Epithelial cell of esophagus (primary cell): Measurements from ENCODE around the gene TPBG.
"Not testable (repeated sequence)": the region's sequence is repeated elsewhere in the genome, so short reads cannot be mapped to it uniquely, and the experiment has no call there.

Experiments
- DNase-seq: peaks from one replicate; pipeline ENCODE4 v3.0.0; 2010; ENCODE audit warnings: low read depth
- H3K4me3 ChIP-seq: 2 replicates; pipeline ENCODE4 v1.5.1; 2011; ENCODE audit warnings: mild to moderate bottlenecking, low read length, control low read depth
- TF ChIP-seq, protein P1 (sequence below): IDR thresholded peaks from 2 replicates; pipeline ENCODE4 v1.5.1; 2011; ENCODE audit warnings: low read depth, mild to moderate bottlenecking, low read length, control low read depth, inconsistent platforms; ENCODE audit not compliant: insufficient read depth; ENCODE audit errors: missing control alignments

TPBG gene

DNA sequence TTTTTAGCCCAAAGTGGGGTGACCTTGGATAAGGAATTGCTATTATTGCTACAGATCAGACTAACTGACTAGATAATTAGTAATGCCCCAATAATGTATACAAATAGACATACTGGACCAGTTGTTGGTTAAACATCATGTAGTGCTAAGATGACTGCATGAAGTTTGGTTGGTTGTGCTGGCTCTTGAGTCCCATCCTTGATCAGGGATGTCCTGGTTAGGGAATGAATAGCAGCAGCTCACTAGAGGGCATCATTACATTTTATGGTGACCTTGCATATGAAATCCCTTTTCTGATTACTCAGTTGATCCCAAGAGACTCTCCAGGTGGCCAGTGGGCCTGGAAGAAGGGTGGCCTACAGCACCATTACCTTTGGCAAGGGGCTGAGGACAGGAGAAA lies 10.9 kb downstream of the TPBG start:
- TF ChIP-seq, protein P1, sequence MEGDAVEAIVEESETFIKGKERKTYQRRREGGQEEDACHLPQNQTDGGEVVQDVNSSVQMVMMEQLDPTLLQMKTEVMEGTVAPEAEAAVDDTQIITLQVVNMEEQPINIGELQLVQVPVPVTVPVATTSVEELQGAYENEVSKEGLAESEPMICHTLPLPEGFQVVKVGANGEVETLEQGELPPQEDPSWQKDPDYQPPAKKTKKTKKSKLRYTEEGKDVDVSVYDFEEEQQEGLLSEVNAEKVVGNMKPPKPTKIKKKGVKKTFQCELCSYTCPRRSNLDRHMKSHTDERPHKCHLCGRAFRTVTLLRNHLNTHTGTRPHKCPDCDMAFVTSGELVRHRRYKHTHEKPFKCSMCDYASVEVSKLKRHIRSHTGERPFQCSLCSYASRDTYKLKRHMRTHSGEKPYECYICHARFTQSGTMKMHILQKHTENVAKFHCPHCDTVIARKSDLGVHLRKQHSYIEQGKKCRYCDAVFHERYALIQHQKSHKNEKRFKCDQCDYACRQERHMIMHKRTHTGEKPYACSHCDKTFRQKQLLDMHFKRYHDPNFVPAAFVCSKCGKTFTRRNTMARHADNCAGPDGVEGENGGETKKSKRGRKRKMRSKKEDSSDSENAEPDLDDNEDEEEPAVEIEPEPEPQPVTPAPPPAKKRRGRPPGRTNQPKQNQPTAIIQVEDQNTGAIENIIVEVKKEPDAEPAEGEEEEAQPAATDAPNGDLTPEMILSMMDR: no peak
- H3K4me3 ChIP-seq: no peak overlapping the region
- DNase-seq: no peak

DNA sequence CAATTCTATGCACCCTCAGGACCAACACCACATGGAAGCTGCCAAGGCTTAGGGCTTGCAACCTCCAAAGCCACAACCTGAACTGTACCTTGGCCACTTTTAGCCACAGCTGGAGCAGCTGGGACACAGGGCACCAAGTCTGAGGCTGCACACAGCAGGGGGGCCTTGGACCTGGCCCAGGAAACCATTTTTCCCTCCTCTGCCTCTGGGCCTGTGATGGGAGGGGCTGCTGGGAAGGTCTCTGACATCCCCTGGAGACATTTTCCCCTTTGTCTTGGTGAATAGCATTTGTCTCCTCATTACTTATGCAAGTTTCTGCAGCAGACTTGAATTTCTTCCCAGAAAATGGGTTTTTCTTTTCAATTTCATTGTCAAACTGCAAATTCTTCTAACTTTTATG lies 13.0 kb downstream of the TPBG start:
- TF ChIP-seq, protein P1: no peak
- DNase-seq: no peak

DNA sequence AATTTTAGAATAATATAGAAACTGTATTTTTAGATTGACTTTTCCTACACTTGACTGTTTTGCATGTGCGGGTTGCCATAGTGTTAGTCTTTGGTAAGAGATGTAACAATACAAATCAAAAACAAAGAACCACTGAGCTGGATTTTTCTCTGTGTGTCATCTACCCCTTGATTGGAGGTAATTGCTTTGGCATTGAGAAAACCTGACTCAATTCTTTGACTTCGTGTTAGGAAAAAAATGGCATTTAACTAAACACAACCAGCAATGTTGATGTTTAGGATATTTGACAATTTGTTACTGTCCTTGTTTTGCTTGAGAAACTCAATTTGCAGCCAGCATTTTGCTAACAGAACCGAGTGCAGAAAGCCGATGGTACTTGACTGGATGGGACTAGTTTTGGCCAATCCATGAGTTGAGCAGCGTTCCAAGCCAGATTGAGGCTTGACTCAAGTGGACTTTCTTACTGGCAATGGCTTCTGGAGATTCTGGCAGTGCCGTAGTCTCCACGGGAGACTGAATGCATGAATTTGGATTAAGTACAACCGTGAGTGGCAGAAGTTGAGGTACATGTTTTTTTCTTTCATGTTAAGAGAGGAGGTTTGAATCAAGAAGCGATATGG lies 17.1 kb downstream of the TPBG start:
- TF ChIP-seq, protein P1: no peak
- no peak overlapping the region for H3K4me3 ChIP-seq
- no peak for DNase-seq

More for the DNA sequence above, 13.0 kb downstream of the TPBG start:
- H3K4me3 ChIP-seq: no peak overlapping the region

DNA sequence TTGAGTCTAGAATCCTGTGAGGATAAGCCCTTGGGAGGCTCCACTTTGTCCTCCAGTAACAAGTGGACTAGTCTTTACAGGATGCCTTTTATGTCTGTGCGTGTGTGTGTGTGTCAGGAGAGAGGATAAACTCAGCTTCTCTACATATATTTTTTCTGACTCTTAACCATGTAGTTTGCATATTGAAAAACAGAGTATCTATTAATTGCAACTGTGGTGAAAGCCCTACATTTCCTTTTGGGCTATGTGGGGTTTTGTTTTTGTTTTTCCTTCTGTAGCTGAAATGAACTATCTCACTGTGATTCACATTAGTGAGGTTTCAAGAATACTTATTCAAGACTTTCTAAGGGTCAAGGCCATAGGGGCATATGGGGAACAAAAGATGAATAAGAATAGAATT lies 17.7 kb downstream of the TPBG start:
- TF ChIP-seq, protein P1: no peak
- DNase-seq: no peak
- no peak overlapping the region for H3K4me3 ChIP-seq

DNA sequence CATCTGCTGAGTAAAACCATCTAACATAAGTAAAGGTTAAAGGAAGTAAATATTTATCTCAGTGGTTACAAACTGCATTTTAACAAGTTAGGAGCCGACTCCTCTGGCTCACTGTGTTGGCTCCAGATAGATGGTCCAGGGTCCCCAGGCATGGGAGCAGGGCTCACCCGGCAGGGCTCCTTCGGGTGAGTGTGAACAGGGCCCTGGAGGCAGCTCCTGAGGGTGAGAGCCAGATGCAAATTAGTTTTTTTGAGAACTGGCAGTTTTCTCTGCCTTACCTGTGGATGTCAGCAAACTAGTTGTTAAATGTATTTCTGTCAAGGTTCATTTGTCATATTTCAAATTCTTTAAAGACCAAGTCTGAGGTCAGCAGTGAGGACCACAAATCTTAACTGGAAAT lies 21.5 kb downstream of the TPBG start:
- no peak for DNase-seq
- no peak overlapping the region for H3K4me3 ChIP-seq
- TF ChIP-seq, protein P1: no peak

DNA sequence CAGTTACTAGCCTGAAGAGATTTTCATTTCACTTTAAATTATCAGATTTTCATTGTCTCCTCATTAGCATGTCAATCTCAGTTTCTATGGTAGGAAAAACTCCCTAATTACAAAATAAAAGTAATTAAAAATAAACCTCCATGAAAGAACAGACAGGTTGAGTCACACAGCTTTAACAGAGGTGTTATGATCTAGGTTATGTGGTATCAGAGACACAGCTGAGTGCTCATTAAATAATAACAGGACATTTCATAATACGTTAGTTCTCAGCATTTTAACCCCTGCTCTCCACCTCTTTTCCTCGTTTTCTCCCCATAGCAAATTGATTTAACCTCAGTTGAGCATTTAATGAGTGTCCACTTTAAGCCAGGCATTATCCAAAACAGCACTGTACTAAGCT lies 21.9 kb downstream of the TPBG start:
- no peak overlapping the region for H3K4me3 ChIP-seq
- TF ChIP-seq, protein P1: no peak
- DNase-seq: peak; percentile 24

DNA sequence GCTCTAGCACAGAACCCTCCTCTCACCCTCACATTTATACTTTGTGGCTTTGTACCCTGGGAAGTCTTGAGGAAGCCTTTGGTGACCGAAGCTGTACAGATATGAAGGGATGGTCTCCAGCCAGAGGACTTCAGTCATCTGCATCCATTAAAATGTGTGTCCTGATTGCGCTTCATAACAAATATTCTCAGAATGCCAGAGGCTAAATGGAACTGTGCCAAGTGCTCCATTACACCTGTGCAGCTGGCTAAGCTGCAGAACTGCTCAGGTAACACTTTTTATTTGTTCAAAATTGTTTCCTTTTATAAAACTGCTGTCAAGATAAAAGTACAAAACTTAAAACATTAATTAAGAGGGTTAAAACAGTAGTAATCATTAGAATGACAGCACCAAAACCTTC lies 22.3 kb downstream of the TPBG start:
- TF ChIP-seq, protein P1: no peak
- no peak overlapping the region for H3K4me3 ChIP-seq
- peak; percentile 65 for DNase-seq

DNA sequence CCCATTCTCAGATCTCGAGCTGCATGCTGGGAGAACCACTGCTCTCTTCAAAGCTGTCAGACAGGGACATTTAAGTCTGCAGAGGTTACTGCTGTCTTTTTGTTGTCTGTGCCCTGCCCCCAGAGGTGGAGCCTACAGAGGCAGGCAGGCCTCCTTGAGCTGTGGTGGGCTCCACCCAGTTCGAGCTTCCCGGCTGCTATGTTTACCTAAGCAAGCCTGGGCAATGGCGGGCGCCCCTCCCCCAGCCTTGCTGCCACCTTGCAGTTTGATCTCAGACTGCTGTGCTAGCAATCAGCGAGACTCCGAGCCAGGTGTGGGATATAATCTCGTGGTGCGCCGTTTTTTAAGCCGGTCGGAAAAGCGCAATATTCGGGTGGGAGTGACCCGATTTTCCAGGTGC lies 31.2 kb downstream of the TPBG start:
- DNase-seq, H3K4me3 ChIP-seq: not testable (repeated sequence)
